Stimulated activated CD4-positive, alpha-beta T cell treated with anti-CD3 and anti-CD28 coated beads, TNF-alpha, amount 100 ng/mL, for 4 hours (primary cell): ENCODE results near the gene SCAND1.
A peak's percentile ranks its signal among the peaks of the same experiment; 100 is the strongest.
"Not testable (repeated sequence)": the region's sequence is repeated elsewhere in the genome, so short reads cannot be mapped to it uniquely, and the experiment has no call there.

ENCODE experiments used
- DNase-seq, 3 experiments: peaks; one replicate each; pipeline ENCODE4 v3.0.0-alpha.2; 2020; ENCODE audit warnings: low read depth in 3 of 3

SCAND1 gene

DNA sequence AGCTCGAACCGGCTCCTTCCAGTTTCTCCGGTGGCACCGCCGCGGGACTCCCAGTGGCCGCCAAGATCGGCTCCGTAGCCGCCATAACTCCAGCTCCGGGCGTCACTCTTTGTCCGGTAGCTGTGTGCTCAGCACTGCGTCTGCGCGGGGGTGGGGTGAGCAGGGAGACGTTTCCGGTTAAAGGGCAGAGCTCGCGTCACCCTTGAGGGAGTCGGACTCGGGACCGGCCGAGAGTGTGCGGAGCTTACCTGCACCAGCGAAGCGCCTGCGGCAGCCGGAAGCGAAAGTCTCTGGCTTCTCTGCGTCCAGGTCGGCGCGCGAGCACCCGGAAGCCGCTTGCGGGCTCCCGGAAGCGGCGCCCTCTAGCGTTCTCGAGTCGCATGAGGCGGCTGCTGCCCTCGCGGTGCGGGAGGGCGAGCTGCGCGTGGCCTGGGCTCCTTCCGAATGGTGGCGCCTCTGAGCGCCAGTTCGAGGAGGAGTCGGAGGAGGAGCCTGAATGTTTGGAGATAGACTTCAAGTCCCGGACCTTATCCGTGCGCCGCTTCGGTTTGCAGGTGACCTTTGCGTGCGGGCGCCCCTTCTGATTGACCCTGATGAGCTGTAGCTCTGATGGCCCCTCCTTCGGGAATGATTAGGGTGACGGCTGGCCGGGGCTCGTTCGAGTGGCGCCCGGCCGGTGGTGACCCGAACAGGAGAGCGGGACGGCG lies at the start of gene SCAND1:
SCAND1 (minus strand) TSS at position 303 of the 707 bp plus-strand sequence; CDS start at position 85, 218 bp downstream.
- peak; percentile 88 to 93 (median 92) for DNase-seq

DNA sequence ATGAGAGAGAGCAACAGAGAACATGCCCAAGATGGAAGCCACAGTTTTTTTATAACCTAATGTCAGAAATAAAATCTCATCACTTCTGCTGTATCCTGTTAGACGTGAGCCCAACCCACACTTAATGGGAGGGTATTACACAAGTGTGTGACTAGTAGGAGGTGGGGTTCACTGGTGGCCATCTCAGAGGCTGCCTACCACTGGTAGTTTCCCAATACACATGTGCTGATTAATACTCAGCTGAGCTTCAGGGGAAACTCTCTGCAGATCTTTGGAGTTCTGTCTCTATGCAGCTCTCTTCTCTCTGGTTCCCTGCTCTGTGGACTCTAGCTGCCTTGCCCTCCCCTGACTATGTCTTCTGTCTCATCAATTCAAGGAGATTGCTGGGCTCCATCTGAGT lies 49.7 kb upstream of the SCAND1 start:
- DNase-seq: no peak

DNA sequence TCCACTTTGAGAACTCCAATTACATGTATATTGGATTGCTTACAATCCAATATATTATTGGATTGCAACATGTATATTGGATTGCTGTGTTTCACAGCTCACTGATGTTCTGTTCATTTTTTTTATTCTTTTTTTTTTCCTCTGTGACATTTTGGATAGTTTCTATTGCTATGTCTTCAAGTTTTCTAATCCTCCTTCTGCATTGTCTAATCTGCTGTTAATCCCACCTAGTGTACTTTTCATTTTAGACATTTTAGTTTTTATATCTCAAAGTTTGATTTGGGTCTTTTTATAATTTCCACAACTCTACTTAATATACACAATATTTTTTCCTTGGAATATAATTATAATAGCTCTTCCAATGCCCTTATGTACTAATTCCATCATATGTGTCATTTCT lies 48.6 kb upstream of the SCAND1 start:
- DNase-seq: no peak

DNA sequence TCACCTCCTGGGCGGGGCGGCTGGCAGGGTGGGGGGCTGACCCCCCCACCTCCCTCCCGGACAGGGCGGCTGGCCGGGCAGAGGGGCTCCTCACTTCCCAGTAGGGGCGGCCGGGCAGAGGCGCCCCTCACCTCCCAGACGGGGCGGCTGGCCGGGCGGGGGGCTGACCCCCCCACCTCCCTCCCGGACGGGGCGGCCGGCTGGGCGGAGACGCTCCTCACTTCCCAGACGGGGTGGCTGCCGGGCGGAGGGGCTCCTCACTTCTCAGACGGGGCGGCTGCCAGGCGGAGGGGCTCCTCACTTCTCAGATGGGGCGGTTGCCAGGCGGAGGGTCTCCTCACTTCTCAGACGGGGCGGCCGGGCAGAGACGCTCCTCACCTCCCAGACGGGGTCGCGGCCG lies 47.0 kb upstream of the SCAND1 start:
- not testable (repeated sequence) for DNase-seq

DNA sequence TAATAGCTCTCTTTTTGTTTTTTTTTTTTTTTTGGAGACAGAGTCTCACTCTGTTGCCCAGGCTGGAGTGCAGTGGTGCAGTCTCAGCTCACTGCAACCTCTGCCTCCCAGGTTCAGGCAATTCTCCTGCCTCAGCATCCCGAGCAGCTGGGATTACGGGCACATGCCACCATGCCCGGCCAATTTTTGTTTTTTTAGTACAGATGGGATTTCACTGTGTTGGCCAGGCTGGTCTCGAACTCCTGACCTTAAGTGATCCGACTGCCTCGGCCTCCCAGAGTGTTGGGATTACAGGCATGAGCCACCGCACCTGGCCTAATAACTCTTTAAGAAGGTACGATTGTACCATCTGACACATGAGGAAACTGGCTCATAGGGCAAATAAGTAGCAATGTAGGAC lies 42.2 kb upstream of the SCAND1 start:
- DNase-seq: not testable (repeated sequence)

DNA sequence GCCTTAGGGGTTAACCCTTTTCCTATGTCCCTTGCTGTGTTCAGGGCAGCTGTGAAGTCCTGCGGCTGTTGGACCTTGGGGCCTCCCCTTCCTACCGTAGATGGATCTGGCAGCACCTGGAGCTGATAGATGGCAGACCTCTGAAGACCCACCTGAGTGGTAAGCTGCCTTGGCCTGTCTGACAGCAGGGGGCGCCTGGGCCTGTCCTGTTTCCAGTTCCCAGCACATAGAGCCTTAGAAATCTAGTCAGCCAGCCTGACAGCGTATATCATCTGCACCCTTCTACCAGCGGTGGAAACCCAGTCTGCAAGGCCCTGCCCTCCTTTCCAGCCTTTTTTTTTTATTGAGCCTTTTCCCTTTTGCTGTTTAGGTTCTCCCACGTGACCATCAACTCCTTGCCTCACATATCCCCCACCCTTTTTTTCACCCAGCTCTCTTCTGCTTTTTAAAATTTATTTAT lies 40.7 kb upstream of the SCAND1 start:
- peak; percentile 60 to 74 (median 65) for DNase-seq

DNA sequence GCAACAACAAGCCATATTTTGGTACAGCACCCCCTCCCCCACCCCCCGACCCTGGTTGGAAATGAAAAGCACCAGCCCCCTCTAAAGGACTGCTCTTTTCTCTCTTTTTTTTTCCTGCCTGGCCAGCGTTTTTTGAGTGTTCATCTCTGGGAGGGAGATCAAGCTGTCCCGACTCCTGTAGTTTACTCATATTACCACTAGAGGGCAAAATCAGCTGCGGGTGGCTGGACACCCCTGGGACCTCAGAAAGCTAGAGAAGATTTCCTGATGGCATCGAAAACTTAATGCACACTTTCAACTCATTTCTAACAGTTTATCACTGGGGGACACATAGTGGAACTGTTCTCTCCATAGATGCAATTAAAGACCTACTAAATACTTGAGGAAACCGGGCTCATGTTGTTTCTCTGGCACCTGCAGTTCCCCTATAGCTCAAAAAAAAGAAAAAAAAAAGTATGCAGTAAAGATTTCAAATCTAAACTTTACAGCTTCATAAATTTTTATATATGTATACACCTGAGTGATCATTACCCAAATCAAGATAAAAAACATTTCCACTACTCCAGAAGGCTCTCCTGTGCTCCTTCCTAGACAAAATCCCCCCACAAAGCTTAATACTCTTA lies 38.5 kb upstream of the SCAND1 start:
- DNase-seq: peak in 1 of 3 experiments; percentile 35

DNA sequence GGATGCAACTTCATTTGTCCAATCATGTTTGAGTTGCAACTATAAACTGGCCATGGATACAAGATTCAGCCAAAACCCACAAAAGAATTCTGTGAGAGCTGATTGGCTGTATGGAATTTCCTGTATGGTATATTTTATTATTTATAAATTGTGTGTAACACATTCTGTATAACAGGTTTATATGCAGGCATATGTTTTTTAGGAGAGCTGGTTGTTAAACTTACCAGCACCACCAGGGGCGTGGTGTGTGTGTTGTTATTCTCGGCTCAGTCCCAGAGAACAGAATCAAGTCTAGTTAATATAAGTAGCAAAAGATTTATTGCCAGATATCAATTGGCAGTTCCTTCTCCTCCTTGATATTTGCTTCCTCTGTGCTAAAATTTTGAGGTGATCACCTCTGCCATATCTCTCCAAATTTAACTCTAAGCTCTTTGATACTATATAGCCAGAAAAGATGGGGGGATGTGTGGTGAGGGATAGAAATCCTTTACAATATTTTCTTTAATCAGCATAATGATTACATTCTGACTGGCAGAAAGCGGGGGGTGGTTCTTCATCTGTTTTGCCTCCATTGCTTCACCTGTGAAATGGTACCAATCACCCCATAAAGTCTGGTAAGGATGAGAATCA lies 37.0 kb upstream of the SCAND1 start:
- DNase-seq: no peak

DNA sequence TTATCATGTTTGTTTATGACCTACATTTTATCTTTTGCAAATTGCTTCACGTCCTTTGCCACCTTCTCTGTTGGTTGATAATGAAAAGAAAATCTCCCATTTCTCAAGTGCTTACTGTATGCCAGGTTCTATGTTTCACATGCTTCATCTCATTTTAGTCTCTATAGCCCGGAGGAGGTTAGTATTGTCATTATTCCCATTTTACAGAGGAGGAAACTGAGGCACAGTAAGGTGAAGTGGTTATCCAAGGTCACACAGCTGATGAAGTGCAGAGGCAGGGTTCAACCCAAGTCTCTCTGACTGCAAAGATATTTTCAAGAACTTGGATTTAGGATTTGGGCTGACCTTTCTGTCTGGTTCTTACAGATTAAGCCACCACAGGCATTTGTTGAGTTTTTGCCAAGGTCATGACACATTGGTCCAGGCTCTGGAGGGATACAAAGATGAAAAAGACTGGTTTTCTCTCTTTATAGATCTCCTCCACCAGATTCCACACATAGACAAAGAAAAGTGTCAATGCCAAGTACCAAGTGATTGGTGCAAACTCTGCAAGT lies 34.7 kb upstream of the SCAND1 start:
- no peak for DNase-seq

DNA sequence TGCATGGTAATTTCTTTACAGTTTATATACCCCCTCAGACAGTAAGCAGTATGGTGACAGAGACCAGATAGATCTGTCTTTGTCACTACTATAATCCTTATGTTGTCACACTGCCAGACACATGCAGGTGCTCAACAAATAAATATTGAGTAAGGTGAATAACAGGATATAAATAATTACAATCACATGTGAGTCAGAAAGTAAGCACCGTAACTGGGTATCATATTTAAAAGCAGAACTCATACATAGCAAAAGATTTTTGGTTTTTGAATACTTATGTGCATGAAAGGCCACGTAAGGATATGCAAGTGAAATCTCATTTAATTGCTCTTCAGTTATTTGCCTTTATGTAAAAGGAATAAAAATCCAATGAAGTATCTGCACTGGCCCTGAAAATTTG lies 31.5 kb upstream of the SCAND1 start:
- DNase-seq: no peak

DNA sequence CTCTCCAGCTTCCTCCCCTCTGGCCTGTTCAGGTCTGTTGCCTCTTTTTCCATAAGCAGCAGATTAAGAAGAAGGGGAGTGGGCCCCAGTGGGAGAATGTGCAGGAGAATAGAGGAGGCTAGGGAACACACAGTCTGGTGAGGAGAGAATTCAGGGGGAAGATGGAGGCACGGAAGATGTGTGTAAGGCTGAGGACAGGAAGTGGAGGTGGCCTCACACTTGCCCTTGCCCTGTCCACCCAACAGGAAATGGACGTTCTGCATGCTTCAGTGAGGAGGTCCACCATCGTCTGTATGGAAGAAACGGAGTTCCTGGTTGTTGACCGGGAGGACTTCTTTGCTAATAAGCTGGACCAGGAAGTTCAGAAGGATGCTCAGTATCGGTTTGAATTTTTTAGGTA lies 30.1 kb upstream of the SCAND1 start:
- no peak for DNase-seq

DNA sequence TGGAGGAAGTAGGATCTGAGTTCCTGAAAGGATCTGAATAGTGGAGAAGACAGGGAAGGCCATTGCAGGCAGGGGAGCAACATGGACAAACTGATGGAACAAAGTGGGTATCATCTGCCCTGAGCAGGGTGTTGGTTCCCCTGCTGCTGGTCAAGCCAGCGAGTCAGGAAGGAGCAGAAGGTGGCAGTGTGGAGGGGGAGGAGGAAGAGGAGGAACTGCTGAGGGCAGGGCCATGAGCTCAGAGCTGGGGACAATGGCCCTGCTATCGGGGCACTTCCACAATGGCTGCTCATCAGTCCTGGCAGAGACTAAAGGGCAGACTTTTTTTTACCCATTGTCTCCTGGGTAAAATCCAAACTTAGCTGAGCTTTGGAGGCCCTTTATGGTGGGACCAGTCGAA lies 27.7 kb upstream of the SCAND1 start:
- DNase-seq: no peak

DNA sequence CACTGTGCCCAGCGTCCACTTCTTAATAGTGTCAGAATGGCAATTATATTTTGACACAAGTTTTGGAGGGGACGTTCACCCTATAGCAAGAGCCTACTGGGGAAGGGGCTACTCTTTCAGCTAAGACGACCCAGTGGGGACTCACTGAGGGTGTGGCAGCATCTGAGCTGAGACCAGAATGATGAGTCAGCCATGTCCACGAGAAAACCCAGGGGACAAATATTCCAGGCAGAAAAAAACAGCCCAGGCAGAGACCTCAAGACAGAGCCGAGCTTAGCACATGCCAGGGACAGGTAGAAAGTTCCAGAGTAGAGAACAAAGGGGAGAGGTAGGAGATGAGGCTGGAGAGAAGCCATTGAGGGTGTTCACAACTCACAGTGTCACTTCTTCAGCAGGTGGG lies 25.2 kb upstream of the SCAND1 start:
- DNase-seq: no peak

DNA sequence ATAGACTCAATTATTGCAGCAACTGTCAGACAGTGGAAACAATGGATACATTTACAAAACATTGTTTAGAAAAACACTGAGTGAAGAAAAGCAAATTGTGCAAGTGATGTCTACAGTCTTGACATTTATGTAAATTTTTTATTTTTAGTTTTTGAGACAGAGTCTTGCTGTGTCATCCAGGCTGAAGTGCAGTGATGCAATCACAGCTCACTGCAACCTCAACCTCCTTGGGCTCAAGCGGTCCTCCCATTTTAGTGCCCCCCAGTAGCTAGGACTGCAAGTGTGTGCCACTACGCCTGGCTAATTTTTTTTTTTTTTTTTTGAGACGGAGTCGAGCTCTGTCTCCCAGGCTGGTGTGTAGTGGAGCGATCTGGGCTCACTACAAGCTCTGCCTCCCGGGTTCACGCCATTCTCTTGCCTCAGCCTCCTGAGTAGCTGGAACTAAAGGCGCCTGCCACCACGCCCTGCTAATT lies 23.8 kb upstream of the SCAND1 start:
- DNase-seq: no peak

DNA sequence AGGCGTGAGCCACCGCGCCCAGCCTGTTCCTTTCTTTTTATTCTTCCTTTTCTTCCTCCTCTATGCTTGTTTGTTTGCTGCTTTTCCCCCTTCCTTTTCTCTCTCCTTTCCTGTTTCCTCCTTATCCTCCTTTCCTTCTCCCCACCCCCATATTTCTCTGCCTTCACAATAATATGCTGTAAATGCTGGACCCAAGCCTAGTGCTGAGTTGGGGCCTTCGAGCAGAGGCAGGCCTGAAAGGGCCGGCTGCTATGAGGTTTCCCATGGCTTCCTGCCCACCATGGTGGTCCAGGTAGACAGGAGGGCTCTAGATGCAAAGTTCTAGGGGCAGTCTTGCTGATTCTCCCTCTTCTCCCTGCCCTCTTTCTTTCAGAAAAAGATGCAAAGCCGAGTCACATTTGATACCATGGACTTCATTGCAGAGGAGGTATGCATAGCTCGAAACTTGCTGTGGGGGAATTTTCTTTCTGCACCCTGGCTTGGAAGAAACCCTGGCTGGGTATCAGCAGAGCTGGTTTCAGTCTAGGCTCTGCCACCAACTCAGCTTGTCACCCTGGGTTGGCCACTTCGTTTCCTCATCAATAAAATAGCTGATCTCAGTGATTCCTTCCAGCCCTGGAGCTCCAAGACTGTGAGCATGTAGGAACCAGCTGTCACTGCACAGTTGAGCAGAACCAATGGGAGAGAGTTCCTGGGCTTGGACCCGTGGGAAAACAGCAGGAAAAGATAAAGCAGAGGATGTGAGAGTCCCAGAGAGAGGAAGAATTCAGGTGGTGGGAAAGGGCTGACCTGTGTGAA lies 21.5 kb upstream of the SCAND1 start:
- DNase-seq: no peak

DNA sequence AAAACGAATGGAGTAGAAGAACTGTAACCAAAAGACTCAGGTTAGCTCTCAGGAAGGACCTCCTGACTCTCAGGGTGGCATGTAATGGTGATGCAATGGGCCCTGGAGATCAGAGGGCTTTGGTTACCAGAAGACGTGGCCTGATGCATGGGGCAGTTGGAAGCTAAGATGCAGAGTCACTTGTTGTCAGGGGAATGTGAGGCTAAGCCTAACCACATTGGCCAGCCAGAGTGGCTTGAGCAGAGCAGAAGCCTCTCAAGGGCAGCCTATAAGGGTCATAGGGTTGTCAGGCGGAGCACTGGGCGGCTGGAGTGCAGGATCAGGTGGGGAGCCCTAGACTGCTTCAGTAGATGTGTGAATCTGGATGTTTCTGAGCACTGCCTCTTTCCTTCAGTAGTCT lies 20.0 kb upstream of the SCAND1 start:
- DNase-seq: no peak

DNA sequence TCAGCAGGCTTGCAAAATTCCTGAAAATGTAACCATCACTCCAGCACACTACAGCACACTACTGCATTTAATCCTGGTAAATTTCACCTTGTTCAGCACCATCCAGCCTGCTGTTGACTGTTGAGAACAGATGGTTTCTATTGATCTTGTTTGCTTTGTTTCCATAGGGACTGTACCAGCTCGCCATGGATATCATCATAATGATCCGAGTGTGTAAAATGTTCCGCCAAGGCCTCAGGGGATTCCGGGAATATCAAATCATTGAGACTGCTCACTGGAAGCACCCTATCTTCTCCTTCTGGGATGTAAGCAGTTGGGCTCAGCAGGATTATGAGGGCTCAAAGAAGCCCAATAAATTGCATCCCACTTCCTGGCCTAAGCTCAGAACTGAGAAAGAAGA lies 18.2 kb upstream of the SCAND1 start:
- no peak for DNase-seq

DNA sequence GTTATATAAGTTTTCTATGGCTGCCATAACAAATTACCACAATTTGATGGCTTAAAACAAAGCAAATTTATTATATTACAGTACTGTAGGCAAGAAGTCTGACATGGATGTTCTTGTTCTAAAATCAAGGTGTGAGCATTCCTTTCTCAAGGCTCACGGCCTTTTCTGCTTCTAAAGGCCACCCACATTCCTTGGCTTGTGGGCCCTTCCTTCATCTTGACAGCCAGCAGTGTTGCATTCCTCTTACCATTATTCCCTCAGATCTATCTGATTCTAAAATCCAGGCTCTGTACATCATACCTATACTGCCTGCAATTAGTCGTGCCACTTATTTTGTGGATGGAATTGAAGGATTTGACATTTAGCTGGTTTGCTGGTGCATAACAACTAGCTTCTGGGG lies 17.7 kb upstream of the SCAND1 start:
- no peak for DNase-seq

DNA sequence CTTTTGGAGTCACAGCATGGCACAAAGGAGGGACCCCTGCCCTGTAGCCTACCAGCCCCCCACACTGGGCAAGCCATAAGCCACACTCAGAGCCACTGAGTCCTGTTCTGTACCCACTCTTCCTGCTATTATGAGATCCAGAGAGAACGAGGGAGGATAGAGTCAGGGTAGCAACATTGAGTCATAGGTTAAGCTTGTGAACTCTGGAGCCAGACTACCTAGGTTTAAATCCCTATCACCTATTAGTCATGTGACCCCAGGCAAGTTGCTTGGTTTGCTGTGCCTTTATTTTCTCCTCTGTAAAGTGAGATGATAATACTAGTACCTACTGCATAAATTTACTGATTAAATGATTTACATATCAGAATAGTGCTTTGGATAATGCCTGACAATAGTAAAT lies 14.6 kb upstream of the SCAND1 start:
- no peak for DNase-seq

DNA sequence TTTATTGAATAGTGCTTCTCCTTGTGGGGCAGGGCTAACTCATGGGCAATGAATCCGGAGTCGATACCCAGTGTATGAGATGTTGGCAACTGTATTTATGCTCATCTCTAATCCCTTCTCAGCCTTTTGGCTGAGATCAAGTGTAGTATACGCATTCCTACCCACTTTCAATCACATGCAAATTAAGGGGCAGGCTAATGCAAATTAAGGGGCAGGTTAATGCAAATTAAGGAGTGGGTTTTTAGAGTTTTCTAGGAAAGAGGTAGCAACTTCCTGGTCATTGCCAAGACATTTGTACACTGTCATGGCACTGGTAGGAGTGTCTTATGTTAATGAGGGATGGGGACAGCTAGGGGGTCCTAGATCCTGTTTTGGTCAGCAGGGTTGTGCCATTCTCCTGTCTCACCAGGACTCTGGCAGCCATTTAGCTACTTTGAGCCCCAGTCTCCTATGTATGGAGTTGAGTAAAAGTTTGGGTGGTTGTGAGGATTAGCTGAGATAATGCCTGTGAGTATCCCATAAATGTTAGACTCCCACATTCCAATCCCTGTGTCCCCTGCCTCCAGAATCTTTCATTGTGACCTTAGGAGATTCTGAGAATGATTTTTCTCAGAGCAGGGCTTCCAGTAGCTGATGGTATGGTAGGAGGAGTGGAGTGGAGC lies 13.8 kb upstream of the SCAND1 start, which contains the start of gene CNBD2:
CNBD2 (plus strand) TSS at position 612 of the 662 bp plus-strand sequence. CDS start 173 bp downstream, outside the sequence.
- no peak for DNase-seq

DNA sequence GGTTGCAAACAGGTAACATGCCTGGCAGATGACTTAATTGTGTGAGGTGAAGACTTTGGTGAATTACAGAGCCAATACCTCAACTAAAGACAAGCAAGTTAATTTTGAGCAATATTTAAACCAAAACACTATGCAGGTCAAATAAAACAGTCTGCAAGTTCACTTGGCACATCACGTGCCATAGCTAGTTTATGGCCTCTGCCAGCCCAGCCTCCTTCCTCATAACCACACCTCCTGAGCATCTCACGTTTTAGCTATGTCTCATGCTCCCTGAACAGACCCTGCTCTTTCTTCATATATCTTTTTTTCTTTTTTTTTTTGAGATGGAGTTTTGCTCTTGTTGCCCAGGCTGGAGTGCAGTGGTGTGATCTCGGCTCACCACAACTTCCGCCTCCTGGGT lies 9.6 kb upstream of the SCAND1 start:
- no peak for DNase-seq
